NCI-H446 treated with DMSO at 0.1 percent for 48 hours (cell line): ENCODE measurements around the gene CDC16.
"Not testable (repeated sequence)": the region's sequence is repeated elsewhere in the genome, so short reads cannot be mapped to it uniquely, and the experiment has no call there.

Source experiments
- DNase-seq: peaks from one replicate; lab custom pipeline; 2025; lab: John Stamatoyannopoulos, UW

CDC16 gene

DNA sequence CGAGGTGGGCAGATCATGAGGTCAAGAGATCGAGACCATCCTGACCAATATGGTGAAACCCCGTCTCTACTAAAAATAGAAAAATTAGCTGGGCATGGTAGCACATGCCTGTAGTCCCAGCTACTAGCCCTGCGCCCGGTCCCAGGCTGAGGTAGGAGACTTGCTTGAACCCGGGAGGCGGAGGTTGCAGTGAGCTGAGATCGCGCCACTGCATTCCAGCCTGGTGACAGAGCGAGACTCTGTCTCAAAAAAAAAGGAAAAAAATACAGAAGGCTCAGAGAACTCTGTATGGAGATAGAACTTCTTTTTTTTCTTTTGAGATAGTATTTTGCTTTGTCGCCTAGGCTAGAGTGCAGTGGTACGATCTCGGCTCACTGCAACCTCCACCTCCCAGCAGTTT, 29.6 kb downstream of the CDC16 start:
- DNase-seq, result not testable (repeated sequence)

- no peak for DNase-seq
Measured at GRCh38 chr13:114264886-114265611, 30.4 kb downstream of the CDC16 start.

GRCh38 chr13:114266241-114266640, 31.5 kb downstream of the CDC16 start:
- DNase-seq, result no peak

GRCh38 chr13:114268344-114269280, 33.9 kb downstream of the CDC16 start:
- DNase-seq, result no peak

DNA sequence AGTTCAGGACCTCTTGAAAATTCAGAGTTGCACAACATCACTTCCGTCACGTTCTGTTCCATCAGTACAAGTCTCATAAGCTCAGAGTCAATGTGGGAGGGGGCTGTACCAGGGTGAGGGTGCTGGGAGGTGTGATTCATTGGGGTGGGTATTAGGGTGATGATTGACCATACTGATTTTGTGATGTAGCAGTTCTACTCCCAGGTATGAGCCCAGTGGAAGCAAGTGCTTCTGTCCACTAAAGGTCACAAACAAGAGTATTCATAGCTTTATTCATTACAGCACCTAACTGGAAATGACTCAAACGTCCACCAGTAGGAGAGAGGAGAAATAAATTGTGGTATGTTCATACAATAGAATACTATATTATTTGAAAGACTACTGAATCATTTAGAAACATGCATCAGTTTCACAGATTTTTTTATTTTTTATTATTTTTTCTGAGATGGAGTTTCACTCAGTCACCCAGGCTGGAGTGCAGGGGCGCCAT, 34.6 kb downstream of the CDC16 start:
- DNase-seq, result no peak

- no peak for DNase-seq
Measured at GRCh38 chr13:114272977-114273376, 38.3 kb downstream of the CDC16 start.

DNA sequence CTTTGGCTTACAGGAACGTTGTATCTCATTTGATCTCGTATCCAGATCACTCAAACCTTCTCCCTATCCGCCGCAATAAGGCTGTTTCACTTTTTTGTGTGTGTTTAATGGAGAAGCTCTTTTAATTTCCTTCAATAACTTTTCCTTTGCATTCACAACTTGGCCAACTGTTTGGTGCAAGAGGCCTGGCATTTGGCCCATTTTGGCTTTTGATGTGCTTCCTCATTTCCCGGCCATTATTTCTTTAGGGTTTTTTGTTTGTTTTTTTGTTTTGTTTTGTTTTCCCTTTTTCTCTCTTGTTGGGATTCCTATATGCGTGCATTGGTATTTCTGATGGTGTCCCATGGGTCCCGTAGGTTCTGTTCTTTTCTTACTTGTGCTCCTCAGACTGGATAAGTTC, 40.6 kb downstream of the CDC16 start:
- no peak for DNase-seq

- DNase-seq, result no peak
Measured at GRCh38 chr13:114279146-114279545, 44.4 kb downstream of the CDC16 start.

DNA sequence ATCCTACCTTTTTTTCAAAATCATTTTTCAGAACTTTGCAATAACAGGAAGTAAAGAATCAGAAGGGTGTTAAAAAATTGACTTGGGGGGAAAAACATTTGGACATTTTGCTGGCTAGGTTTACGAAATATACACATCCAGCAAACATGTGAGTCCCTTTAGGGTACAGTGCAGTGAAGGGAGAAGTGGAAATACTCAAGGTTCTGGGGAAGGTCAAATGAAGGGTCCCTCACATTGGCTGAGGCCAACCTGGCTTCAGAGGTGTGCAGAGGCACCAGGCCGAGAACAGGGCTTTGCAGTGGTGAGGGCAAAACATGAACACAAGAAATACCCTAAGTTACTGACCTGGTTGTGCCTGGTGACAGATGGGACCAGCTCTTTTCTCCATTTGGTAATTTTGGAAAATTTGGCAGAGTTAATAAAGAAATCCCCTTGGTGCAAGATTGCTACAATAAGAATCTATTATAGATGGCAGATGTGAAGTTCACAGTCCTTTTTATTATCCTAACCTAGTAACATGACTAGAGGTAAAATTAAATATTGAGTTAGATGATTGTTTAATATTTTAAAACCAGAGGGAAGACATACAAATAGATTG, 45.2 kb downstream of the CDC16 start:
- DNase-seq, result no peak

- peak; percentile 25 for DNase-seq
Measured at GRCh38 chr13:114281351-114282040, 46.8 kb downstream of the CDC16 start, which contains the start of gene UPF3A. Gene UPF3A (plus strand): TSS chr13:114281601. CDS start chr13:114281640, 39 bp downstream.

DNA sequence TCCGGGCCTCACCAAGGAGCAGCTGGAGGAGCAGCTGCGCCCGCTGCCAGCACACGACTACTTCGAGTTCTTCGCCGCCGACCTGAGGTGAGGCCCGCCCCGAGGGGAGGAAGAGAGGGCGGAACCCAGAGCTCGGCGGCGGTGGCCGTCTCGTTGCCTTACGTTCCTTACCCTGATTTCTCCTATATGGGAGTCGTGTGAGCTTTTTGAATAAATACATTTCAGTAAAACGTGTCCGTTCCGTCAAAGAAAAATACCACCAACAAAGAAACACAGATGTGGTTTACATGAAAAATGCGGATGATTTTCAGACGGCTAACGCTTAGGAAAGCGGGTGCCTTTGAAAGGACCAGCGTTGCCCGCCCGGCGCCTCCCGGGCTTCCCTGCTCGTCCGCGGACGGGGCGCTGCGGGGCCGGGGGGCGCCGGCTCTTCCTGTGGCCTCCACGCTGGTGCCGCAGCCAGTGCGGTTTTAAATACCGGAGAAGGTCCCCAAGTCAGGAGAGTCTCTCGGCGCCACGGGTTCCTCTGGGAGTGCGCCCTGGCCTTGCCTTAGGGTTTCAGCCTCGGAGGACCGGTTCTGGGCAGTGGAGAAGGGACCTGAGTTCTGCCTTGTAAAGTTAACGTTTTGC, 47.5 kb downstream of the CDC16 start:
- no peak for DNase-seq

- no peak for DNase-seq
Measured at GRCh38 chr13:114283576-114283975, 48.9 kb downstream of the CDC16 start.

DNA sequence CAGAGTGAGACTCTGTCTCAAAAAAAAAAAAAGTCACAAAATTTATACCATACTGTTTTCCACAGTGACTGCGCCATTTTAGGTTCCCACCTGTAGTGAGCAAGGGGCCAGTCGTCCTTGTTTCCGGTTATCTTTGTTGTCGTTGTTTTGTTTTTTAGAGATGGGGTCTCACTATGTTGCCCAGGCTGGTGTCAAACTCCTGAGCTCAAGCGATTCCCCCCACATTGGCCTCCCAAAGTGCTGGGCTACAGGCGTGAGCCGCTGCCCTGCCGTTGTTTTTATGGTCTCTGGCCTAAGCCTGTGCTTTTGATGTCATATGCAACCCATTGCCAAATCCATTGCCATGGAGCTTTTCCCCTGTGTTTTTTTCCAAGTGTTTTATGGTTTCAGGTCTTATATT, 50.0 kb downstream of the CDC16 start:
- DNase-seq, result no peak

DNA sequence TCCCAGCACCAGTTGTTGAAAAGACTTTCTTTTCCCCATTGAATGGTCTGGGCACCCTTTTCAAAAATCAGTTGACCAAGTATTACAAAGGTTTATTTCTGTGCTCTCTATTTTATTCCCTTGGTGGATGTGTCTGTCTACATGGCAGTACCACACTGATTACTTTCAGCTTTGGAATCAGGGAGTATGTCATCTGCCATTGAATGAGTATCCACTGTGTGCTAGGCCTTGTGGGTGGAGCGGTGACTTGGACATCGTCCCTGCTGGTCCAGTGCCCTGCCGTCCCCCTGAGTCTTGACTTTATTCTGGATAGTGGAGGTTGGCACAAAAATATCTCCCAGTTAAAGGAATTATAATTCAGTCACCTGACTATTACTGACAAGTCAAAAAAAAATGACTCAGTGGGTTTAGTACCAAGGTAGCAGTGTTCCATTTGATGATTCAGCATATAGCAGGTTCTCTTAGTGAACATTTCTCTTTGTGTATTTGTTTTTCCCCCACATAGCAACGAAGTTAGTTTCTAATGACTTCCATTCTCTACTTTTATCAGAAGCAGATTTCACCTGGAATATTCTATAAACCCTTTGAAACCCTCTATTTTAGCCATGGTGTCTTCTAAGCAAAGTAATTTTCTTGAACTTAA, 50.6 kb downstream of the CDC16 start:
- DNase-seq, result no peak

DNA sequence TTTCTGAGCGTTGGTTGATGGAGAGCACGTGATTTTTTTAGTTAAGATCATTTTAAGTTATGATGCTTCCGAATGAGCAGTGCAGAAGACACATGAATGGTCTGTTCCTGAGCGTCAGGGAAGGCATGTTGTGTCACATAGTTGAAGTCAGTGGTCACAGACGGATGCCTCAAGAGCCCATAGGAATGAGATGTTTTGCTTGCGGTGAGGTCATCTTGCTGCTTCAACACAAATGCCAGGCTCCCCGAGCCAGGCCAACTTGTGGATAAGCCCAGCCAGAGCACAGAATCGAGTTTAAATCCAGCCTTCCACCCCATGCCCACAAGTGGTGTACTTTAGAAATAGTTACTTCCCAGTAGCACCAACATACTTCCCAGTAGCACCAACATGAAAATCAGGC, 52.1 kb downstream of the CDC16 start:
- no peak for DNase-seq

GRCh38 chr13:114288157-114288591, 53.5 kb downstream of the CDC16 start:
- DNase-seq, result no peak

- DNase-seq, result no peak
Measured at GRCh38 chr13:114296448-114296847, 61.8 kb downstream of the CDC16 start.

DNA sequence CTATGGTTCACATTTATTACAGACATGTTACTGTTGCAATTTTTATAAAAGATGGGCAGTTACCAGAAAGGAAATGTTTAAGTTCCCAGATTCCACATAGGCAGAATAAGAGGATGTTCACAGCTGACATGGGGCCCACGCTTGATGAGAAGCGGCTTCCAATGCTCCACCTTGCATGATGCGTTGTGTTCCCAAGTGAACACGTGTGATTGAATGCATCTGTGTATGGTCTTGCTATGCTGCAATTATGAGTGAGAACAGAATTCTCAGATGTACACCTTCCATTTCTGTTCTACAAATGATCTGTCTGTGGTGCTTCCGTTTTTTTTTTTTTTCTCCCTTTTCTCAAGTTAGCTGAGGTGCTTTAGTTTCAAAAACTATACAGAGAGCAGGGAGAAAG, 62.2 kb downstream of the CDC16 start:
- no peak for DNase-seq

- DNase-seq, result no peak
Measured at GRCh38 chr13:114298866-114299265, 64.2 kb downstream of the CDC16 start.

DNA sequence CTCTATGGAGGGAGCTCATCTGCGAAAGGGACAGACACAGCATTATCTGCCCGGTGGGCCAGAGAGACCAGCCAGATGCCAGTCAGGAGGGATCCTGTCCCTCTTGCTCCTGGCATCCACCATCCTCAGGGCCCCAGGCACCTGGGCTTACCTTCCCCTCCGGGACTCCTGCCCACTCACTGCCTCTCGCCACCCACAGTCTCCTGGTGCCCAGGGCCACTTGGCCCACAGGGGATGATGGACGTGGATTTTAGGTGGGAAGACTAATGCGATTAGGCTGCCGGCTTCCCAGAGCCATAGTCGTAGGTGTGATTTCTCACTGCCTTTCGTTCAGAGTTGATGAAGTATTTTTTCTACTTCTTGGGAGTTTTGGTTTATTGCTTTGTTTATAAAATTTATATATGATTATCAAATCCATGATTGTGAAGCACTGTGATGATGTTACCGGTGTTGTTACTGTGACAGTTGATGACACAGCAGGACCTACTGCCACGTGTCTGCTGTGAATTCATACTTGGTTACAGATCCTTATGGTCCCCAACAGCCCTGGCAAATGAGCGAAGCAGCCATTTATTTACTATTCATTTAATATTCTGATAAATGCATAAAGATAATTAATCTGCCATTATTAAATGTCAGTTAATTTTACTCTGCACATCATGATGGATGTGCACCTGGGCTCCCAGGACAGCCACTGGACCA, 65.1 kb downstream of the CDC16 start:
- DNase-seq, result no peak
